Prostate gland (tissue), 2 donors: ENCODE measurements around the gene ZCCHC7.

Source experiments
- CTCF ChIP-seq, 4 experiments: fragments of 200-600 bp in 2 of 4; fragments of 450-650 bp in 2 of 4; sonication (generic) in 2 of 4; IDR thresholded peaks; 1 replicate in 3 of 4; 2 replicates in 1 of 4; pipeline ENCODE4 v1.5.1; 2016 to 2019; ENCODE audit warnings: antibody characterized with exemption in 4 of 4, mild to moderate bottlenecking in 2 of 4, moderate library complexity in 2 of 4
- POLR2AphosphoS5 ChIP-seq: sonication (generic); formaldehyde crosslinking; IDR thresholded peaks from one replicate; pipeline ENCODE4 v1.6.1; 2017; ENCODE audit warnings: antibody characterized with exemption

- TF ChIP-seq POLR2AphosphoS5 (no peak), CTCF (IDR thresholded peaks at IDR 0.05) (no peak)
Measured at GRCh38 chr9:37180138-37180537, 59.8 kb downstream of the ZCCHC7 start.
